GM18868 (cell line): ENCODE data around the gene YPEL2.
"Not testable (repeated sequence)": the region's sequence is repeated elsewhere in the genome, so short reads cannot be mapped to it uniquely, and the experiment has no call there.

Experiments
- ATAC-seq: cut with Tn5 transposase; IDR thresholded peaks from one replicate; pipeline ENCODE4 v1.9.1; 2021; ENCODE audit warnings: mild to moderate bottlenecking, moderate library complexity; ENCODE audit not compliant: unreplicated experiment

YPEL2 gene

GRCh38 chr17:59331129-59331928 lies at the start of gene YPEL2:
TSS of gene YPEL2 (plus strand) at chr17:59331655. CDS start at chr17:59353410, 21,755 bp downstream.
- ATAC-seq: peak; percentile 90

GRCh38 chr17:59284317-59284716 lies 47.1 kb upstream of the YPEL2 start:
- no peak for ATAC-seq

- ATAC-seq: no peak
Observed at GRCh38 chr17:59287452-59287851, 44.0 kb upstream of the YPEL2 start.

GRCh38 chr17:59287891-59288290 lies 43.6 kb upstream of the YPEL2 start:
- ATAC-seq: no peak

- no peak for ATAC-seq
Observed at GRCh38 chr17:59289981-59290301, 41.5 kb upstream of the YPEL2 start.

- ATAC-seq: not testable (repeated sequence)
Observed at GRCh38 chr17:59290302-59290998, 41.0 kb upstream of the YPEL2 start.

GRCh38 chr17:59292174-59292523 lies 39.3 kb upstream of the YPEL2 start:
- ATAC-seq: no peak

- ATAC-seq: no peak
Observed at GRCh38 chr17:59296190-59296589, 35.3 kb upstream of the YPEL2 start.

- no peak for ATAC-seq
Observed at GRCh38 chr17:59298521-59298920, 32.9 kb upstream of the YPEL2 start.

GRCh38 chr17:59299400-59300092 lies 31.9 kb upstream of the YPEL2 start:
- ATAC-seq: no peak

GRCh38 chr17:59300941-59301340 lies 30.5 kb upstream of the YPEL2 start:
- no peak for ATAC-seq

- ATAC-seq: no peak
Observed at GRCh38 chr17:59304811-59305210, 26.6 kb upstream of the YPEL2 start.

- ATAC-seq: no peak
Observed at GRCh38 chr17:59310263-59310920, 21.1 kb upstream of the YPEL2 start.

GRCh38 chr17:59311051-59311468 lies 20.4 kb upstream of the YPEL2 start:
- ATAC-seq: peak; percentile 50

- ATAC-seq: not testable (repeated sequence)
Observed at GRCh38 chr17:59311521-59311920, 19.9 kb upstream of the YPEL2 start.

- no peak for ATAC-seq
Observed at GRCh38 chr17:59315866-59316265, 15.6 kb upstream of the YPEL2 start.

- ATAC-seq: no peak
Observed at GRCh38 chr17:59327121-59327980, 4.1 kb upstream of the YPEL2 start.

GRCh38 chr17:59327981-59328290 lies 3.5 kb upstream of the YPEL2 start:
- no peak for ATAC-seq

- ATAC-seq: no peak
Observed at GRCh38 chr17:59328601-59329000, 2.9 kb upstream of the YPEL2 start.

- peak; percentile 49 for ATAC-seq
Observed at GRCh38 chr17:59329176-59330052, 2.0 kb upstream of the YPEL2 start.
